Keratinocyte (primary cell): ENCODE data around the gene ARID1B. TPM values are rescaled to one million over a fixed set of nuclear protein-coding genes. Genes with fewer than 3 reads are reported as not detected.

ENCODE experiments used
- DNase-seq: peaks from one replicate; pipeline ENCODE4 v3.0.0-alpha.2; 2011; ENCODE audit warnings: low read depth, missing footprints, low spot score
- FAIRE-seq: peaks from 2 replicates; lab custom pipeline; 2011; peaks lifted over from hg19 to GRCh38; lab: Jason Lieb, UNC
- H2AFZ ChIP-seq: 2 replicates; pipeline ENCODE4 v1.6.0; 2012; ENCODE audit warnings: low read length, control low read depth, inconsistent platforms; ENCODE audit not compliant: control insufficient read depth
- H3K27ac ChIP-seq: 2 replicates; pipeline ENCODE4 v1.5.1; 2011; ENCODE audit warnings: low read length; ENCODE audit not compliant: control insufficient read depth, insufficient read depth
- H3K27me3 ChIP-seq: 3 replicates; pipeline ENCODE4 v1.6.0; 2011; ENCODE audit warnings: low read length; ENCODE audit not compliant: control insufficient read depth, insufficient read depth; ENCODE audit errors: extremely low read depth
- H3K36me3 ChIP-seq, 2 experiments: 2 replicates in 1 of 2; 3 replicates in 1 of 2; pipeline ENCODE4 v1.5.1; 2011; ENCODE audit warnings: low read length in 2 of 2, mild to moderate bottlenecking in 1 of 2; ENCODE audit not compliant: control insufficient read depth in 2 of 2, insufficient read depth in 2 of 2; ENCODE audit errors: extremely low read depth in 1 of 2
- H3K4me1 ChIP-seq: 3 replicates; pipeline ENCODE4 v1.5.1; 2011; ENCODE audit warnings: low read length; ENCODE audit not compliant: control insufficient read depth, insufficient read depth; ENCODE audit errors: extremely low read depth
- H3K4me2 ChIP-seq: 3 replicates; pipeline ENCODE4 v1.6.0; 2011; ENCODE audit warnings: low read depth, low read length; ENCODE audit not compliant: control insufficient read depth, insufficient read depth; ENCODE audit errors: extremely low read depth
- H3K4me3 ChIP-seq, 3 experiments: fragments of 200-600 bp in 1 of 3; sonication (generic) in 1 of 3; 2 replicates in 2 of 3; 3 replicates in 1 of 3; pipeline ENCODE4 v1.5.1; 2011 to 2016; ENCODE audit warnings: low read length in 3 of 3, mild to moderate bottlenecking in 3 of 3, control low read depth in 2 of 3, inconsistent platforms in 1 of 3, low read depth in 1 of 3, mixed read lengths in 1 of 3, mixed run types in 1 of 3, moderate library complexity in 1 of 3; ENCODE audit not compliant: control insufficient read depth in 2 of 3, insufficient read depth in 2 of 3; ENCODE audit errors: extremely low read depth in 1 of 3
- H3K79me2 ChIP-seq: 2 replicates; pipeline ENCODE4 v1.6.0; 2012; ENCODE audit warnings: low read length; ENCODE audit not compliant: control insufficient read depth, insufficient read depth
- H3K9ac ChIP-seq: 3 replicates; pipeline ENCODE4 v1.6.0; 2011; ENCODE audit warnings: low read length; ENCODE audit not compliant: control insufficient read depth, insufficient read depth; ENCODE audit errors: extremely low read depth
- H3K9me1 ChIP-seq: 3 replicates; pipeline ENCODE4 v1.6.0; 2011; ENCODE audit warnings: low read length; ENCODE audit not compliant: control insufficient read depth, insufficient read depth; ENCODE audit errors: extremely low read depth
- H3K9me3 ChIP-seq: 2 replicates; pipeline ENCODE4 v1.5.1; 2012; ENCODE audit warnings: low read depth, low read length; ENCODE audit not compliant: control insufficient read depth
- H4K20me1 ChIP-seq: 3 replicates; pipeline ENCODE4 v1.6.0; 2011; ENCODE audit warnings: low read length; ENCODE audit not compliant: control insufficient read depth, insufficient read depth; ENCODE audit errors: extremely low read depth
- CTCF ChIP-seq, 3 experiments: IDR thresholded peaks in 1 of 3; conservative IDR thresholded peaks in 1 of 3; optimal IDR thresholded peaks in 1 of 3; 2 replicates in 2 of 3; 3 replicates in 1 of 3; pipeline versions ENCODE3 to v1.5.1; 2011; ENCODE audit warnings: low read length in 3 of 3, mild to moderate bottlenecking in 3 of 3, moderate library complexity in 2 of 3, control low read depth in 1 of 3, inconsistent platforms in 1 of 3; ENCODE audit not compliant: insufficient read depth in 2 of 3; ENCODE audit errors: extremely low read depth in 1 of 3
- EZH2 ChIP-seq: IDR thresholded peaks from one replicate; pipeline ENCODE4 v1.6.1; 2012; ENCODE audit warnings: inconsistent platforms, mild to moderate bottlenecking, low read length, moderate library complexity
- dilution Hi-C: fragments of 300-500 bp; cut with MboI; formaldehyde crosslinking; loops from one replicate; pipeline ENCODE4 v1.7.0; 2020; ENCODE audit warnings: low sequenced_read_pairs; ENCODE audit not compliant: extremely low pct_ligation_motif_present
- polyA plus RNA-seq, 5 experiments: library from polyadenylated mRNA; depleted of rRNA in 3 of 5; stranded (reverse) in 3 of 5; stranded (forward) in 1 of 5; unstranded in 1 of 5; fragments of >200 nt; gene quantifications; 1 replicate in 1 of 5; 2 replicates in 3 of 5; 3 replicates in 1 of 5; pipeline versions ENCODE4 v1.2.1 to v1.2.3, GENCODE V29; 2011 to 2012; ENCODE audit warnings: missing spikeins in 2 of 5, low read depth in 1 of 5, low replicate concordance in 1 of 5
- small RNA-seq, 3 experiments: library from RNA; depleted of rRNA; stranded (forward); fragments of <200 nt; gene quantifications; one replicate each; pipeline ENCODE3, GENCODE V24; 2012; ENCODE audit warnings: low read depth in 3 of 3, low replicate concordance in 1 of 3; ENCODE audit not compliant: insufficient read length in 3 of 3

ARID1B gene
- polyA plus RNA-seq, 1 donor (not counting 4 experiments of a cell fraction or from before 2014, with no cell fraction given): 14.9 TPM

GRCh38 chr6:157259443-157259842, 482.3 kb downstream of the ARID1B start:
- H3K9ac ChIP-seq: no peak overlapping the region
- H3K4me3 ChIP-seq: no peak overlapping the region
- H3K9me3 ChIP-seq: no peaks in the 10 kb centered on the region
- H3K4me2 ChIP-seq: no peak overlapping the region
- H3K27me3 ChIP-seq: peaks cover 22% of the 10 kb centered on the region
- H4K20me1 ChIP-seq: no peaks in the 10 kb centered on the region
- no peaks in the 10 kb centered on the region for H3K36me3 ChIP-seq
- DNase-seq: no peak
- H3K9me1 ChIP-seq: no peaks in the 10 kb centered on the region
- no peaks in the 10 kb centered on the region for H3K79me2 ChIP-seq
- no peak for FAIRE-seq
- peaks cover 7% of the 10 kb centered on the region for H3K4me1 ChIP-seq
- no peak for TF ChIP-seq CTCF (optimal IDR thresholded peaks at IDR 0.05 in 1 of 3, IDR thresholded peaks at IDR 0.05 in 1 of 3, conservative IDR thresholded peaks at IDR 0.05 in 1 of 3; ENCODE audit: extremely low read depth in 1 of 3, insufficient read depth in 2 of 3, low read length in 3 of 3)
- no peak for TF ChIP-seq EZH2
- dilution Hi-C loops: no loop called here
- no peak overlapping the region for H3K27ac ChIP-seq
- no peak overlapping the region for H2AFZ ChIP-seq

Small RNA genes within 50 kb of the gene (small RNA-seq; reads per million reads assigned to genes)
- gene AL355297.2: 0.07 to 0.33 (median 0.25) reads per million in 3 experiments
- 0 reads per million in 3 experiments for gene MIR4466
